ENCODE data around the gene GRK1. TPM values are rescaled to one million over a fixed set of nuclear protein-coding genes. Genes with fewer than 3 reads are reported as not detected.
A peak's percentile ranks its signal among the peaks of the same experiment; 100 is the strongest.

The GRK1 gene
- total and polyA plus RNA-seq, 8 donors: 0.02 to 0.04 TPM; not detected in 6

DNA sequence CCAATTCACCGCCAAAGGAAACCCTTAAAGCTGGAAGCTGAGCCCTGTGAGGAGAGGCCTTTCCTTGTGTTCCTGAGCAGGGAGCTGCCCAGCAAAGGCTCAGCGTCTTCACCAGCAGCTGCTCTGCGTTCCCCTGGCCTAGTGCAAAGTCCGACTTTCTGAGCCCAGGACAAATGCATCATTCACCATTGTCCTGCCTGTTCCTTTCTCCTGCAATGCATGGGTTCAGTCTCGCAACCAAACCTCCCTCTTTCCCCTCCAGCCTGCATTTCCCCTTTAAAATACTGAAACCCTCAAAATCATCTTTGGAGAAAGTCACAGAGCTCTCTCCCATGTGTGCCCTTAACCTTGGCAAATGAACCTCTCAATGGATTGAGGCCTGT, 79.1 kb downstream of the GRK1 start:
- 64 to 73% methylated on average over 5 of the region's 5 CpGs for WGBS, 2 donors
- Histone ChIP-seq H3K4me1 (no peaks in the 10 kb centered on the region), H3K27me3 (no peaks in the 10 kb centered on the region), H3K36me3 (no peaks in the 10 kb centered on the region), H3K4me3 (no peak overlapping the region), H3K9me3 (no peaks in the 10 kb centered on the region), H3K27ac (no peak overlapping the region)
- FAIRE-seq (no peak), DNase-seq (peak in 1 of 6 donors; percentile 23), ATAC-seq (no peak)
- intact Hi-C loops (cut with DNase I): no loop called here
- TF ChIP-seq, protein P1, sequence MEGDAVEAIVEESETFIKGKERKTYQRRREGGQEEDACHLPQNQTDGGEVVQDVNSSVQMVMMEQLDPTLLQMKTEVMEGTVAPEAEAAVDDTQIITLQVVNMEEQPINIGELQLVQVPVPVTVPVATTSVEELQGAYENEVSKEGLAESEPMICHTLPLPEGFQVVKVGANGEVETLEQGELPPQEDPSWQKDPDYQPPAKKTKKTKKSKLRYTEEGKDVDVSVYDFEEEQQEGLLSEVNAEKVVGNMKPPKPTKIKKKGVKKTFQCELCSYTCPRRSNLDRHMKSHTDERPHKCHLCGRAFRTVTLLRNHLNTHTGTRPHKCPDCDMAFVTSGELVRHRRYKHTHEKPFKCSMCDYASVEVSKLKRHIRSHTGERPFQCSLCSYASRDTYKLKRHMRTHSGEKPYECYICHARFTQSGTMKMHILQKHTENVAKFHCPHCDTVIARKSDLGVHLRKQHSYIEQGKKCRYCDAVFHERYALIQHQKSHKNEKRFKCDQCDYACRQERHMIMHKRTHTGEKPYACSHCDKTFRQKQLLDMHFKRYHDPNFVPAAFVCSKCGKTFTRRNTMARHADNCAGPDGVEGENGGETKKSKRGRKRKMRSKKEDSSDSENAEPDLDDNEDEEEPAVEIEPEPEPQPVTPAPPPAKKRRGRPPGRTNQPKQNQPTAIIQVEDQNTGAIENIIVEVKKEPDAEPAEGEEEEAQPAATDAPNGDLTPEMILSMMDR (IDR thresholded peaks at IDR 0.05): no peak

DNA sequence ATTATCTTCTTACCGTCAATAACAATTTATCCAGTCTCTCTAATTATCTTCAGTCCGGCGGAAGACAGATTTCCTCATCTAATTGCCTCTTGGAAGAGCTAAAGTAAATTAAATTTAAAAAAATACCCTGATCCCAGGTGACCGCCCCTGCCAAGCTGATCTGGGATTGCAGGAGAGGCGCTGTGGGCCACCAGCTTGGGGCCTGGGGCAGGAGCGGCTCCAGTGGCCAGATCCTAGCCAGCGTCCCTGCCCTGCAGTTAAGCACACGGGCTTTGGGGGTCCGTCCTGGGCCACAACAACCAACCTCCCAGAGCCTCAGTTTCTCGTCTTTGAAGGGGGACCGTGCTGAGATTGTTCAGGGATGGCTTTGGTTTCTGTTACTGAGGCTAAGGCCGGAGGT, 79.7 kb downstream of the GRK1 start:
- DNase-seq: peak in 2 of 6 donors; percentile 29 to 36
- no peak for FAIRE-seq
- Histone ChIP-seq H3K27ac (no peak overlapping the region), H3K27me3 (no peaks in the 10 kb centered on the region), H3K36me3 (no peaks in the 10 kb centered on the region), H3K4me1 (no peaks in the 10 kb centered on the region), H3K4me3 (no peak overlapping the region), H3K9me3 (no peaks in the 10 kb centered on the region)
- no peak for ATAC-seq
- TF ChIP-seq, protein P1 (IDR thresholded peaks at IDR 0.05): no peak
- WGBS, 2 donors: 77 to 87% methylated on average over 12 of the region's 12 CpGs
- intact Hi-C loops (cut with DNase I): no loop called here

DNA sequence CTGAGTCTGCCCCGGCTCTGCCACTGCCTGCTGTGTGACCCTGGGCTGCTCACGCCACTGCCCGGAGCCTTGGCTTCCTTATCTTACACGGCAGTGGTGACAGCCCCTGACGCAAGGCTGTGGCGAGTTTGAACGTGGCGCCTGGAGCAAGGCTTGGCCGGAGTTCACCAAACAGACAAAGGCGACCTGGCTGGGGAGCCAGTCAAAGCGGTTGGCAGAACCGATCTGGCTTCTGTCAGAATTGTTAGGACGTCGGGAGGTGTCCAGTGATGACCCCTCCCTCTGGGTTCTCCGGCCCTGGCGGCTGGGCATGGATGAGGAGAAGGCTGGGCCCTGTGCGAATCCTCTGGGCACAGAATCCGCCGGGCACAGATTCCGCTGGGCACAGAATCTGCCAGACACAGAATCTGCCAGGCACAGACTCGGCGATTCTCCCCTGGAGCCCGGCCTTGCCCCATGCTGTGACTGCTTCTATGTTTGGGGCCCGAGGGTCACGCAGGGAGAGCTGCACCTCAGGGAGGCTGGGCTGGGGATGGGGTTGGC, 80.3 kb downstream of the GRK1 start:
- TF ChIP-seq, protein P1 (IDR thresholded peaks at IDR 0.05): no peak
- Histone ChIP-seq H3K36me3 (no peaks in the 10 kb centered on the region), H3K27ac (no peak overlapping the region), H3K27me3 (no peaks in the 10 kb centered on the region), H3K4me3 (no peak overlapping the region), H3K9me3 (no peaks in the 10 kb centered on the region), H3K4me1 (no peaks in the 10 kb centered on the region)
- FAIRE-seq (no peak), ATAC-seq (no peak), DNase-seq (peak in 2 of 6 donors; percentile 47 to 53)
- intact Hi-C loops (cut with DNase I): no loop called here
- WGBS, 2 donors: 72 to 84% methylated on average over 25 of the region's 25 CpGs

DNA sequence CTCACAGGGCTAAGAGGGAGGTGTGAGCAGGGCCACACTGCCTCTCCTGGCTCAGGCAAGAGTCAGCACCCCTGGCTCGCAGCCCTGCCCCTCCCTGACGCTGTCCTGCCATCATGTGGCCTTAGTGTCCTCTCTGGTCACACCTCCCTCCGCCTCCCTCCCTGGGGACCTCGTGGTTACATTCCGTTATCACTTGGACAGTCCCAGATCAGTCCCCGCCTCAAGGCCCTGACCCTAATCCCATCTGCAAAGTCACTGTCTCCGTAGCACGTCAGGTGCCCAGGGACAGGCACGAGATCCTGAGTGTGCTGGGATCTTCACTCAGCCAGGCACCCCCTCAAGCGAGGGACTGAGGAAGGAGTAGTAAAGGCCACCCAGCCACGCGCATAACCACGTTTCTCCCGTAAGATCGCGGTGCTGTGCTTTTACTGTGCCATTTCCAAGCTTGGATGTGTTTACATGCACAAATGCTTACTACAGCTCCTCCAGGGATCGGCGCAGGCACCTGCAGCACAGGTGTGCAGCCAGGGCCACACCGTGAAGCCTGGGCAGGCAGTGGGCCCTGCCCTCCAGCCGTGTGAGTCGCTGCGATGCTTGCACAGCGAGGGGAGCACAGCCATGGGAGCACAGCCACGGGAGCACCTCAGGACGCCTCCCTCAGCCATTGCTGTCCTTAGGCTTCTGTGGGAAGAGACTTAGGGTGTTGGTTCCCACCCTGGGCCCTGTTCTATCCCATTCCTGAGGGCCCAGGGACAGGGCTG, 81.3 kb downstream of the GRK1 start:
- Histone ChIP-seq H3K27me3 (no peaks in the 10 kb centered on the region), H3K4me1 (no peaks in the 10 kb centered on the region), H3K36me3 (no peaks in the 10 kb centered on the region), H3K4me3 (no peak overlapping the region), H3K27ac (no peak overlapping the region), H3K9me3 (no peaks in the 10 kb centered on the region)
- TF ChIP-seq, protein P1 (IDR thresholded peaks at IDR 0.05): no peak
- 71 to 76% methylated on average over 25 of the region's 25 CpGs for WGBS, 2 donors
- FAIRE-seq: no peak
- no peak for ATAC-seq
- intact Hi-C loops (cut with DNase I): no loop called here
- peak in 2 of 6 donors; percentile 44 to 49 for DNase-seq

DNA sequence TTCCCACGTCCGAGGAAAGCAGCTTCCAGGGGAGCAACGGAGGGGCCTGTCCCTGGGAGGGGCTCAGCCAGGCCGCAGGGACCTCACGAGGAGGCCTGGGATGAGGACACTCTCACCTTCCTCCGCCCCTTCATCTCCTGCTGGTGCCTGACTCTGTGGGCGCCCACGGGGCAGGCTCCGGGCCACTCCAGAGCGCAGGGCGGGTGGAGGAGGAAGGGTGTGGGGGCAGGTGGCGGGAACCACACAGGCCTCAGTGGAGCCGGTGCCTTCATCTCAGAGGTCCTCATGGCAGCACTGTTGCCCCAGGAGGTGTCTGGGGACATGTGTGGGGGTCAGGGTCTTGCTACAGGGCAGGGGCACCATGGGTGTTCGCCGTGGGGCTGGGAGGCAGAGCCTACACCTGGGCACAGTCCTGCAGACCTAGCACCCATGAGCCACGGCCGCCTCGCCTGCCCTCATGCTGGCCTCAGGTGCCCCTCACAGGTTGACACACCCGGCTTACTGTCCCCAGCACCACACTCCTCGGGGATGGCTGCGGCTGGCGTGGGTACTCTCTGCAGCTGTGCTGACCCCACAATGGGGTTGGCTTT, 81.9 kb downstream of the GRK1 start:
- H3K4me3 ChIP-seq: no peak overlapping the region
- ATAC-seq (no peak), FAIRE-seq (no peak), DNase-seq (peak in 2 of 6 donors; percentile 47 to 71)
- TF ChIP-seq, protein P1 (IDR thresholded peaks at IDR 0.05): no peak
- no peaks in the 10 kb centered on the region for H3K9me3 ChIP-seq
- no peaks in the 10 kb centered on the region for H3K4me1 ChIP-seq
- intact Hi-C loops (cut with DNase I): no loop called here
- H3K36me3 ChIP-seq: no peaks in the 10 kb centered on the region
- 78 to 84% methylated on average over 22 of the region's 22 CpGs for WGBS, 2 donors
- no peak overlapping the region for H3K27ac ChIP-seq
- no peaks in the 10 kb centered on the region for H3K27me3 ChIP-seq

Measured in pancreas (tissue), 10 donors.